ENCODE results near the gene SMO.
"Not testable (repeated sequence)": the region's sequence is repeated elsewhere in the genome, so short reads cannot be mapped to it uniquely, and the experiment has no call there.

SMO gene

GRCh38 chr7:129169686-129170440 is 18.6 kb upstream of the SMO start:
- peak; percentile 67 for DNase-seq

- no peak for DNase-seq
These were observed 17.9 kb upstream of the SMO start for GRCh38 chr7:129170441-129171021.

GRCh38 chr7:129173861-129174260 is 14.6 kb upstream of the SMO start:
- DNase-seq = not testable (repeated sequence)

GRCh38 chr7:129176916-129177710 is 11.3 kb upstream of the SMO start:
- no peak for DNase-seq

GRCh38 chr7:129184981-129185670 is 3.3 kb upstream of the SMO start:
- no peak for DNase-seq

- DNase-seq = no peak
These were observed 1.6 kb upstream of the SMO start for GRCh38 chr7:129186749-129187260.

- DNase-seq = no peak
These were observed 607 bp upstream of the SMO start for GRCh38 chr7:129187681-129188371.

- DNase-seq = no peak
These were observed 643 bp downstream of the SMO start for GRCh38 chr7:129188892-129189660.

- no peak for DNase-seq
These were observed 1.4 kb downstream of the SMO start for GRCh38 chr7:129189661-129190310.

- no peak for DNase-seq
These were observed 2.8 kb downstream of the SMO start for GRCh38 chr7:129191272-129191671.

- DNase-seq = no peak
These were observed 5.5 kb downstream of the SMO start for GRCh38 chr7:129193892-129194291.

- no peak for DNase-seq
These were observed 9.3 kb downstream of the SMO start for GRCh38 chr7:129197771-129198170.

- no peak for DNase-seq
These were observed 11.0 kb downstream of the SMO start for GRCh38 chr7:129199406-129199805.

- DNase-seq = no peak
These were observed 13.8 kb downstream of the SMO start for GRCh38 chr7:129202058-129202777.

GRCh38 chr7:129203050-129203741 is 14.8 kb downstream of the SMO start:
- DNase-seq = no peak

GRCh38 chr7:129205126-129205818 is 16.8 kb downstream of the SMO start:
- no peak for DNase-seq

GRCh38 chr7:129205987-129206785 is 17.8 kb downstream of the SMO start:
- DNase-seq = no peak

- no peak for DNase-seq
These were observed 20.2 kb downstream of the SMO start for GRCh38 chr7:129208667-129209066.

Data from activated CD8-positive, alpha-beta memory T cell treated with anti-CD3 and anti-CD28 coated beads, Interleukin-2, amount 50 U/mL, for 48 hours (primary cell).